ENCODE results near the gene SRCIN1.
A peak's percentile ranks its signal among the peaks of the same experiment; 100 is the strongest.
"Not testable (repeated sequence)": the region's sequence is repeated elsewhere in the genome, so short reads cannot be mapped to it uniquely, and the experiment has no call there.

Gene SRCIN1

GRCh38 chr17:38507921-38508569, 97.7 kb downstream of the SRCIN1 start:
- DNase-seq (ENCODE audit: low read depth): no peak

GRCh38 chr17:38507436-38507835, 98.3 kb downstream of the SRCIN1 start:
- DNase-seq (ENCODE audit: low read depth): no peak

GRCh38 chr17:38504216-38504615, 101.5 kb downstream of the SRCIN1 start:
- DNase-seq (ENCODE audit: low read depth): no peak

- DNase-seq (ENCODE audit: low read depth): not testable (repeated sequence)
Measured at GRCh38 chr17:38503286-38503913, 102.4 kb downstream of the SRCIN1 start.

- DNase-seq (ENCODE audit: low read depth): not testable (repeated sequence)
Measured at GRCh38 chr17:38501718-38502117, 104.0 kb downstream of the SRCIN1 start.

GRCh38 chr17:38499230-38499629, 106.5 kb downstream of the SRCIN1 start:
- DNase-seq (ENCODE audit: low read depth): not testable (repeated sequence)

- DNase-seq (ENCODE audit: low read depth): no peak
Measured at GRCh38 chr17:38498353-38498752, 107.4 kb downstream of the SRCIN1 start.

- not testable (repeated sequence) for DNase-seq (ENCODE audit: low read depth)
Measured at GRCh38 chr17:38497656-38498055, 108.1 kb downstream of the SRCIN1 start.

- not testable (repeated sequence) for DNase-seq (ENCODE audit: low read depth)
Measured at GRCh38 chr17:38494152-38494551, 111.6 kb downstream of the SRCIN1 start.

- DNase-seq (ENCODE audit: low read depth): peak; percentile 93
Measured at GRCh38 chr17:38492067-38493040, 113.4 kb downstream of the SRCIN1 start.

- DNase-seq (ENCODE audit: low read depth): not testable (repeated sequence)
Measured at GRCh38 chr17:38491346-38492066, 114.2 kb downstream of the SRCIN1 start.

GRCh38 chr17:38489774-38490173, 116.0 kb downstream of the SRCIN1 start:
- not testable (repeated sequence) for DNase-seq (ENCODE audit: low read depth)

- DNase-seq (ENCODE audit: low read depth): not testable (repeated sequence)
Measured at GRCh38 chr17:38485681-38486298, 120.0 kb downstream of the SRCIN1 start.

GRCh38 chr17:38485146-38485468, 120.6 kb downstream of the SRCIN1 start:
- DNase-seq (ENCODE audit: low read depth): no peak

GRCh38 chr17:38484242-38485145, 121.3 kb downstream of the SRCIN1 start:
- peak; percentile 27 for DNase-seq (ENCODE audit: low read depth)

- DNase-seq (ENCODE audit: low read depth): not testable (repeated sequence)
Measured at GRCh38 chr17:38482700-38483043, 123.1 kb downstream of the SRCIN1 start.

GRCh38 chr17:38482039-38482699, 123.6 kb downstream of the SRCIN1 start:
- not testable (repeated sequence) for DNase-seq (ENCODE audit: low read depth)

Data from stimulated activated CD8-positive, alpha-beta memory T cell treated with anti-CD3 and anti-CD28 coated beads, Interleukin-15, amount 100 ng/mL, for 24 hours (primary cell).